Lower leg skin (tissue), 3 donors: ENCODE data around the gene RASSF3.

Source experiments
- POLR2A ChIP-seq, 2 donors: fragments of 450-650 bp; IDR thresholded peaks; one replicate each; pipeline ENCODE4 v1.6.1; 2016 to 2017; ENCODE audit warnings: antibody characterized with exemption in 2 of 2, mild to moderate bottlenecking in 1 of 2, moderate library complexity in 1 of 2
- TF ChIP-seq, protein P1 (sequence below), 3 donors: fragments of 450-650 bp; IDR thresholded peaks; one replicate each; pipeline ENCODE4 v1.5.1; 2016; ENCODE audit warnings: antibody characterized with exemption in 3 of 3, mild to moderate bottlenecking in 3 of 3, moderate library complexity in 2 of 3

DNA sequence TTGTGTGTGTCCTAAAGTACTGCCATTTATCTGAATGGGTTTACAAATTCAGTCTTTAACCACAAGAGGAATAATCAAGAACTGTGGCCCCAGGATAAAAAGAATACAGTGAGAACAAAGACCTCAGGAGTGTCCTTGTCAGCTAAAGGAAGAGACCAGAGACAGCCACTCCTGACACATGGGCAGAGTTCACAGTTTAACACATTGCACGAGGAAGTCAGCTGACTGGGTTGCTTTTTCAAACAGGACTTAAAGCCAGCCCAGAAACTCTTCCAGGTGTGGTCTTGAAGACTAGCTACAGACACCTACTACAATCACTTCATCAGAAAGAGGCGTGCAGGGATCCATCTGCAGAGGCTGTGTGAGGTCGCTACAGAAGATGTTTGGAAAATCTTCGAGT, 106.1 kb downstream of the RASSF3 start:
- TF ChIP-seq, protein P1, sequence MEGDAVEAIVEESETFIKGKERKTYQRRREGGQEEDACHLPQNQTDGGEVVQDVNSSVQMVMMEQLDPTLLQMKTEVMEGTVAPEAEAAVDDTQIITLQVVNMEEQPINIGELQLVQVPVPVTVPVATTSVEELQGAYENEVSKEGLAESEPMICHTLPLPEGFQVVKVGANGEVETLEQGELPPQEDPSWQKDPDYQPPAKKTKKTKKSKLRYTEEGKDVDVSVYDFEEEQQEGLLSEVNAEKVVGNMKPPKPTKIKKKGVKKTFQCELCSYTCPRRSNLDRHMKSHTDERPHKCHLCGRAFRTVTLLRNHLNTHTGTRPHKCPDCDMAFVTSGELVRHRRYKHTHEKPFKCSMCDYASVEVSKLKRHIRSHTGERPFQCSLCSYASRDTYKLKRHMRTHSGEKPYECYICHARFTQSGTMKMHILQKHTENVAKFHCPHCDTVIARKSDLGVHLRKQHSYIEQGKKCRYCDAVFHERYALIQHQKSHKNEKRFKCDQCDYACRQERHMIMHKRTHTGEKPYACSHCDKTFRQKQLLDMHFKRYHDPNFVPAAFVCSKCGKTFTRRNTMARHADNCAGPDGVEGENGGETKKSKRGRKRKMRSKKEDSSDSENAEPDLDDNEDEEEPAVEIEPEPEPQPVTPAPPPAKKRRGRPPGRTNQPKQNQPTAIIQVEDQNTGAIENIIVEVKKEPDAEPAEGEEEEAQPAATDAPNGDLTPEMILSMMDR (IDR thresholded peaks at IDR 0.05): no peak
- no peak for TF ChIP-seq POLR2A (IDR thresholded peaks at IDR 0.05)
